KMS-11 (cell line): Measurements from ENCODE around the gene KIAA0753.

ENCODE experiments used
- H2AFZ ChIP-seq: fragments of 200-600 bp; sonication (generic); 2 replicates; pipeline ENCODE4 v1.6.1; 2016; ENCODE audit warnings: antibody characterized with exemption, mixed run types, low read depth
- H3K27ac ChIP-seq: fragments of 200-600 bp; sonication (generic); 2 replicates; pipeline ENCODE4 v1.6.1; 2016; ENCODE audit warnings: mild to moderate bottlenecking, mixed run types
- H3K27me3 ChIP-seq: fragments of 200-600 bp; sonication (generic); 2 replicates; pipeline ENCODE4 v1.6.1; 2017; ENCODE audit warnings: mild to moderate bottlenecking, low read depth, mixed run types, moderate library complexity; ENCODE audit not compliant: insufficient read depth
- H3K36me3 ChIP-seq: fragments of 200-600 bp; sonication (generic); 2 replicates; pipeline ENCODE4 v1.6.1; 2017; ENCODE audit warnings: mild to moderate bottlenecking, mixed run types; ENCODE audit not compliant: insufficient read depth
- H3K4me1 ChIP-seq: fragments of 200-600 bp; sonication (generic); 2 replicates; pipeline ENCODE4 v1.6.1; 2016; ENCODE audit warnings: mild to moderate bottlenecking, low read depth, mixed run types; ENCODE audit not compliant: poor library complexity, severe bottlenecking
- H3K4me2 ChIP-seq: fragments of 200-600 bp; sonication (generic); 2 replicates; pipeline ENCODE4 v1.7.0; 2016; ENCODE audit warnings: mild to moderate bottlenecking, mixed run types
- H3K4me3 ChIP-seq: fragments of 200-600 bp; sonication (generic); IDR thresholded peaks from 2 replicates; pipeline ENCODE4 v1.6.1; 2017; ENCODE audit warnings: low read depth, low read length, mixed read lengths; ENCODE audit not compliant: insufficient read depth
- H3K79me2 ChIP-seq: fragments of 200-600 bp; sonication (generic); 2 replicates; pipeline ENCODE4 v1.6.1; 2016; ENCODE audit warnings: low read depth, mixed run types; ENCODE audit not compliant: insufficient read depth
- H3K9ac ChIP-seq: fragments of 200-600 bp; sonication (generic); 2 replicates; pipeline ENCODE4 v1.6.1; 2016; ENCODE audit warnings: mild to moderate bottlenecking, mixed run types
- H4K20me1 ChIP-seq: fragments of 200-600 bp; sonication (generic); 2 replicates; pipeline ENCODE4 v1.6.1; 2016; ENCODE audit warnings: mild to moderate bottlenecking, mixed run types; ENCODE audit not compliant: insufficient read depth
- TF ChIP-seq, protein P1 (sequence below): fragments of 200-600 bp; sonication (generic); conservative IDR thresholded peaks from 2 replicates; pipeline ENCODE4 v1.6.1; 2017; ENCODE audit warnings: low read depth, mild to moderate bottlenecking, antibody characterized with exemption, low read length, moderate library complexity, mixed read lengths

The KIAA0753 gene

DNA sequence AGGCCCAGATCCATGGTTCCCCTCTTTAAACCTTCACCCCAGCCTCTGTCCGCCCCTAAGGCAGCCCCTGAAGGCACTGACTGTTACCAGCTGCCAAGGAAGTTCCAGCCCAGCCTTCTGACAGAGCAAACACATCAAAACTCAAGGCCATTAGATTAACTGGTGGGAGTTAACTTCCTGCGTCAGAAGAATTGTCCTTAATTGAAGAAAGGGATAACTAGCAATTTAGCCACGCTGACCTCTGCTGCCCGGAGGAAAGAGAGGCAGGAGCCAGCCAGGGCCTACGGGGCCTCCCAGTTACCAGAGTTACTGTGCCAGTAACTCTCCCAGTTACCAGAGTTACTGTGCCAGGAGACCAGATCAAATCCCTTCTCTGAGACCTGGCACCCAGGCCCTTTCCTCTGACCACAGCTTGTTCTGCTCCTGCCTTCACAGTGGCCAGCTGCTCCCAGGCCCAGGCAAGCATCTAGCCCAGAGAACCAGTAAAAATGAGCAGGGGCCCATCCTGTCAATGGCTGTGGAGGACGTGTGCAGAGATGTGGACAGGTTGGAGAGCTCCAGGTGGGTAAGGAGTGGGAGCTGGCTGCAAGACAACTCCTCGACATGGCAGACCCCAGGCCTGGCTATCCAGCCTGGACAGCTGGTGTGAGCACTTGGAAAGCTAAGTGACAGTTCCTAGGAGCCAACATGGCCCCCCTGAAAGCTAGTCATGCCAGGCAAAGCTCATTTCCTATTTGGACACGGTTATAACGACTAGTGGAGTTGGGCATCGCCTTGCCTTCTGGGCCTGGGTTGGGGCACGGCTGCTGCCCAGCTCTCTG lies 81.4 kb downstream of the KIAA0753 start:
- Histone ChIP-seq H4K20me1 (no peaks in the 10 kb centered on the region), H3K4me1 (no peaks in the 10 kb centered on the region), H3K4me3 (no peak overlapping the region), H3K9ac (no peak overlapping the region), H3K36me3 (no peaks in the 10 kb centered on the region), H3K79me2 (no peaks in the 10 kb centered on the region), H3K27ac (no peak overlapping the region), H3K27me3 (no peaks in the 10 kb centered on the region), H2AFZ (no peak overlapping the region), H3K4me2 (no peak overlapping the region)
- TF ChIP-seq, protein P1, sequence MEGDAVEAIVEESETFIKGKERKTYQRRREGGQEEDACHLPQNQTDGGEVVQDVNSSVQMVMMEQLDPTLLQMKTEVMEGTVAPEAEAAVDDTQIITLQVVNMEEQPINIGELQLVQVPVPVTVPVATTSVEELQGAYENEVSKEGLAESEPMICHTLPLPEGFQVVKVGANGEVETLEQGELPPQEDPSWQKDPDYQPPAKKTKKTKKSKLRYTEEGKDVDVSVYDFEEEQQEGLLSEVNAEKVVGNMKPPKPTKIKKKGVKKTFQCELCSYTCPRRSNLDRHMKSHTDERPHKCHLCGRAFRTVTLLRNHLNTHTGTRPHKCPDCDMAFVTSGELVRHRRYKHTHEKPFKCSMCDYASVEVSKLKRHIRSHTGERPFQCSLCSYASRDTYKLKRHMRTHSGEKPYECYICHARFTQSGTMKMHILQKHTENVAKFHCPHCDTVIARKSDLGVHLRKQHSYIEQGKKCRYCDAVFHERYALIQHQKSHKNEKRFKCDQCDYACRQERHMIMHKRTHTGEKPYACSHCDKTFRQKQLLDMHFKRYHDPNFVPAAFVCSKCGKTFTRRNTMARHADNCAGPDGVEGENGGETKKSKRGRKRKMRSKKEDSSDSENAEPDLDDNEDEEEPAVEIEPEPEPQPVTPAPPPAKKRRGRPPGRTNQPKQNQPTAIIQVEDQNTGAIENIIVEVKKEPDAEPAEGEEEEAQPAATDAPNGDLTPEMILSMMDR = no peak

DNA sequence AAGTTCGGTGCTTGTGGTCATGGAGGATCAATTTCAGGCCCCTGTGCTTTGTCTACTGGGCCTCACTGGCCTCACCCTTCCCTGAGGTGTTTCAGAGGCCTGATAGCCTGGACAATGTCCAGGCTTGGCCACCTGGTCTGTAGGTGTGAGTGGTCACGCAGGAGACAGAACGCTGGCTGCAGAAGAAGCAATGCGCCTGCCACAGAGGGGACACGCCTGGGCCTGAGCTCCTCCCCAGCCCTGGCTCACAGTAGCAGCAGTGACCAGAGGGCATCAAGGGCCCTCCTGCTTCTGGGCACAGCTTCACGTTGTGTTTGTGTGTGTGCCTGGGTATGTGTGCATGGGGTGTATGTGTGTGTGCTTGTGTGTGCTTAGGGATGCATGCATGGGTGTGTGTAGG lies 82.2 kb downstream of the KIAA0753 start:
- Histone ChIP-seq H3K4me1 (no peaks in the 10 kb centered on the region), H3K36me3 (no peaks in the 10 kb centered on the region), H3K79me2 (no peaks in the 10 kb centered on the region), H3K27me3 (no peaks in the 10 kb centered on the region), H4K20me1 (no peaks in the 10 kb centered on the region), H3K27ac (no peak overlapping the region), H3K4me3 (no peak overlapping the region), H3K9ac (no peak overlapping the region), H2AFZ (no peak overlapping the region), H3K4me2 (no peak overlapping the region)
- TF ChIP-seq, protein P1 = no peak

DNA sequence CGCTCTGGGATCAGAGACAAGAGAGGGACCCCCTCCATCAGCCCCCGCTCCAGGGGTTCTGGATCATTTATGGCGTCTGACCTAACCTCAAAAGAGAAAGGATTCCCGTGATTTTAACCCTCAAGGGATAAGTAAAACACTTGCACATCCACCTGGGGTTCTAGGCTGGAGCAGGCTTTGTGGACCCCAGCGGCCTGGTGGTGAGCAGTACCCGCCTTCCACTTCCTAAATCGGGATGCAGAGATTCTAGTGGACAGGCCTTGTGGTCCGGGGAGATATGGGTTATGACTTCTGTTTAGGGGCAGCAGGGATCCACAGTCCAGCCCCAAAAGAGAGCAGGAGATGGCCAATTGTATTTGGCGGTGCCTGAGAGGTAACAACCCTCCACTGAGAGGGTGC lies 83.5 kb downstream of the KIAA0753 start:
- H4K20me1 ChIP-seq = no peaks in the 10 kb centered on the region

DNA sequence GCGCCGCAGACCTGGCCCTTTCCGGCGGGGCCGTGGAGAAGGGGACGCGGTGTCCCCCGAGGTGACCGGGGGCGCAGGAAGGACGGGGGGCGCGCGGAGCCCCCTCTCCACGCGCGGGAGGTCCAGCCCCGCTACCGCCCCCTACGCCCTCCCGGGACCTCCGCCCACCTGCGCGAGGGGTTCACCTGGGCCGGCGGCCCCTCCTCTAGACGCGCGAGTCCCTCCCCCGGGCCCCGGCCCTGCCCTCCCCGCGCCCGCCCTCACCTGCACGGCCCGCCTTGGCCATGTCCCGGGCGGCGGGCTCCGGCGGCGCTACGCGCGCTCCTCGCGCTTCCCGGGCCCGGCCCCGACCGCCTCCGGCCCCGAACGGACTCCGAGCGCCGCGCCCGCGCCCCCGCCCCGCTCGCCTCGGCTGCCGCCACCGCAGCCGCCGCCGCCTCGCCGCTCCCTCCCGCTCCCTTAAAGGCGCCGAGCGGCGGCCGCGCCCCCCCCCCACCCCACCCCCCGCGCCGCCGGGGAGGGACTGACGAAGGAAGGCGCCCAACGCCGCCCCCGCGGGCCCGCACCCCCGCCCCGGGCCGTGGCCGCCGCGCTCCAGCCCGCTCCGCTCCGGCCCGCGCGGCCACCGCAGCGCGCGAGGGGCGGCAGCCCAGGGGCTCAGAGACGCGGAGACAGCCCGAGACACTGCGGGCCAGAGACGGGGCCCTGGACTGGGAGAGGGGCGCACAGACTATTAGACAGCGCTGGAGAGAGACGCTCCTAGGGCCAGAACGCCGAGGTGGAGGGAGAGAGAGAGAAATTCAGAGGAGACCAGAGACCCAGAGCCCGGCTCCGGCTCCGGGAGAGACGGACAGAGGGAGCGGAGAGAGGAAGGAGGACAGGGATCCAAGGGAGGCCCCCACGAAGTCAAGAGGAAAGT lies 84.1 kb downstream of the KIAA0753 start, which contains the start of gene PITPNM3:
TSS of gene PITPNM3 (minus strand) at position 435 of the 919 bp plus-strand sequence. CDS start at position 286, 149 bp downstream.
- TF ChIP-seq, protein P1 = no peak
- Histone ChIP-seq H3K79me2 (no peaks in the 10 kb centered on the region), H3K36me3 (no peaks in the 10 kb centered on the region), H3K27me3 (no peaks in the 10 kb centered on the region), H3K4me1 (no peaks in the 10 kb centered on the region), H2AFZ (no peak within 1 kb of the TSS), H3K4me3 (no peak within 1 kb of the TSS), H3K9ac (no peak within 1 kb of the TSS), H3K27ac (no peak within 1 kb of the TSS), H3K4me2 (no peak within 1 kb of the TSS), H4K20me1 (no peaks in the 10 kb centered on the region)

More for the DNA sequence above, 83.5 kb downstream of the KIAA0753 start:
- Histone ChIP-seq H3K27ac (no peak overlapping the region), H3K9ac (no peak overlapping the region), H3K4me1 (no peaks in the 10 kb centered on the region), H3K36me3 (no peaks in the 10 kb centered on the region), H3K27me3 (no peaks in the 10 kb centered on the region), H2AFZ (no peak overlapping the region), H3K4me2 (no peak overlapping the region), H3K4me3 (no peak overlapping the region), H3K79me2 (no peaks in the 10 kb centered on the region)
- TF ChIP-seq, protein P1 = no peak
